GM23248 (cell line): ENCODE measurements around the gene CDCA8.

Experiments used
- EZH2 ChIP-seq: fragments of 200-600 bp; sonication (generic); IDR thresholded peaks from 2 replicates; pipeline ENCODE4 v1.6.1; 2018; ENCODE audit warnings: antibody characterized with exemption, mild to moderate bottlenecking; ENCODE audit not compliant: insufficient read depth, poor library complexity, severe bottlenecking
- EZH2phosphoT487 ChIP-seq: fragments of 200-600 bp; sonication (generic); IDR thresholded peaks from 2 replicates; pipeline ENCODE4 v1.6.1; 2018; ENCODE audit warnings: antibody characterized with exemption, moderate library complexity, mild to moderate bottlenecking, low read depth; ENCODE audit not compliant: insufficient read depth

GRCh38 chr1:37753473-37754321 is 61.4 kb downstream of the CDCA8 start:
- TF ChIP-seq EZH2 (peak; percentile 8), EZH2phosphoT487 (no peak)
